Measurements from ENCODE around the gene CCDC138.

DNA sequence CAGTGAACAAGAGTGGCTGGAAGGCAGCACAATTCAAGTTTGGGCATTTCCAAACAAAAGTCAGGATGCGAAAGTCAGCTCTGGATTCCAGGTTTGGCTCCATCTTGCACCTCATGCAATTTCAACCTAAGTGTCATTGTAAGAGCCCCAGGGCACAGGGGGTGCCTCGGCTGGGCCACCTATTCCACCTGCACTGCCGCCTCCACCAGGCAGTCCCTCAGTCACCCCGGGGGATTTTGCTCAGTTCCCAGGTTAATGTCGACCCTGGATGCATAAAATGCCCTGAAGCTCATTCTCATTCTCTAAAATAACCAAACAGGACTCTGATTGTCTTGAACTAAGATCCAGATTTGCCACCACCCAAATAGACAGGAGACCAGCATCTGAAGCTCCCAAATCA, 124.8 kb downstream of the CCDC138 start:
- TF ChIP-seq, protein P1, sequence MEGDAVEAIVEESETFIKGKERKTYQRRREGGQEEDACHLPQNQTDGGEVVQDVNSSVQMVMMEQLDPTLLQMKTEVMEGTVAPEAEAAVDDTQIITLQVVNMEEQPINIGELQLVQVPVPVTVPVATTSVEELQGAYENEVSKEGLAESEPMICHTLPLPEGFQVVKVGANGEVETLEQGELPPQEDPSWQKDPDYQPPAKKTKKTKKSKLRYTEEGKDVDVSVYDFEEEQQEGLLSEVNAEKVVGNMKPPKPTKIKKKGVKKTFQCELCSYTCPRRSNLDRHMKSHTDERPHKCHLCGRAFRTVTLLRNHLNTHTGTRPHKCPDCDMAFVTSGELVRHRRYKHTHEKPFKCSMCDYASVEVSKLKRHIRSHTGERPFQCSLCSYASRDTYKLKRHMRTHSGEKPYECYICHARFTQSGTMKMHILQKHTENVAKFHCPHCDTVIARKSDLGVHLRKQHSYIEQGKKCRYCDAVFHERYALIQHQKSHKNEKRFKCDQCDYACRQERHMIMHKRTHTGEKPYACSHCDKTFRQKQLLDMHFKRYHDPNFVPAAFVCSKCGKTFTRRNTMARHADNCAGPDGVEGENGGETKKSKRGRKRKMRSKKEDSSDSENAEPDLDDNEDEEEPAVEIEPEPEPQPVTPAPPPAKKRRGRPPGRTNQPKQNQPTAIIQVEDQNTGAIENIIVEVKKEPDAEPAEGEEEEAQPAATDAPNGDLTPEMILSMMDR (IDR thresholded peaks at IDR 0.05) = no peak
- no peak for TF ChIP-seq POLR2A (IDR thresholded peaks at IDR 0.05)

All from Peyer's patch (tissue), 4 donors.